GM18508 (cell line): Measurements from ENCODE around the gene MMP21.
A peak's percentile ranks its signal among the peaks of the same experiment; 100 is the strongest.

Experiments used
- ATAC-seq: cut with Tn5 transposase; IDR thresholded peaks from one replicate; pipeline ENCODE4 v1.9.1; 2021; ENCODE audit warnings: moderate number of reproducible peaks; ENCODE audit not compliant: insufficient read depth, unreplicated experiment

The MMP21 gene, protein sequence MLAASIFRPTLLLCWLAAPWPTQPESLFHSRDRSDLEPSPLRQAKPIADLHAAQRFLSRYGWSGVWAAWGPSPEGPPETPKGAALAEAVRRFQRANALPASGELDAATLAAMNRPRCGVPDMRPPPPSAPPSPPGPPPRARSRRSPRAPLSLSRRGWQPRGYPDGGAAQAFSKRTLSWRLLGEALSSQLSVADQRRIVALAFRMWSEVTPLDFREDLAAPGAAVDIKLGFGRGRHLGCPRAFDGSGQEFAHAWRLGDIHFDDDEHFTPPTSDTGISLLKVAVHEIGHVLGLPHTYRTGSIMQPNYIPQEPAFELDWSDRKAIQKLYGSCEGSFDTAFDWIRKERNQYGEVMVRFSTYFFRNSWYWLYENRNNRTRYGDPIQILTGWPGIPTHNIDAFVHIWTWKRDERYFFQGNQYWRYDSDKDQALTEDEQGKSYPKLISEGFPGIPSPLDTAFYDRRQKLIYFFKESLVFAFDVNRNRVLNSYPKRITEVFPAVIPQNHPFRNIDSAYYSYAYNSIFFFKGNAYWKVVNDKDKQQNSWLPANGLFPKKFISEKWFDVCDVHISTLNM

DNA sequence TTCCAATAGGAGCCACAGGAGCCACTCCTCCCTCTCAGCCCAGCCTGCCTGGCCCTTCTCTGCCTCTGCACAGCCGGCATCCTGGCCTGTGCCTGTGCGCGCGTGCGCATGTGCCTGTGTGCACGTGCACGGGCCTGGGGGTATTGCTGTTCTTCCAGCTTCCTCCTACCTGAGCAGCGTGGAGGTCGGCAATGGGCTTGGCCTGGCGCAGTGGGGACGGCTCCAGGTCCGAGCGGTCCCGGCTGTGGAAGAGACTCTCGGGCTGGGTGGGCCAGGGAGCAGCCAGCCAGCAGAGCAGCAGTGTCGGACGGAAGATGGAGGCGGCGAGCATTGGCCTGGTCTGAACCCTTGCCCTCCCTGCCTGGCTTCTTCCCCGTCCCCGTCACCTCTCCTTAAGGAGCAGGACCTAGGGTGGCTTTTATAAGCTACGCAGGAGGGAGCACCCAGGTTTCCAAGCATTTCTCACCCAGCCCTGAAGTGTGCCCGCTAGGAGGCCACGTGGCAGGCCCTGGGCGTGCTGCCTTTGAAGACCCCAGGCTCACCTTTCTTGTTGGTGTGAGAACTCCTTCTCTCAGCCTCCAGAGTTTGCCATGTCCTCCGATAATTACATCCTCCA, at the start of gene MMP21:
TSS of gene MMP21 (minus strand) at position 331 of the 616 bp plus-strand sequence. CDS start at position 331, 0 bp downstream.
- ATAC-seq = no peak

DNA sequence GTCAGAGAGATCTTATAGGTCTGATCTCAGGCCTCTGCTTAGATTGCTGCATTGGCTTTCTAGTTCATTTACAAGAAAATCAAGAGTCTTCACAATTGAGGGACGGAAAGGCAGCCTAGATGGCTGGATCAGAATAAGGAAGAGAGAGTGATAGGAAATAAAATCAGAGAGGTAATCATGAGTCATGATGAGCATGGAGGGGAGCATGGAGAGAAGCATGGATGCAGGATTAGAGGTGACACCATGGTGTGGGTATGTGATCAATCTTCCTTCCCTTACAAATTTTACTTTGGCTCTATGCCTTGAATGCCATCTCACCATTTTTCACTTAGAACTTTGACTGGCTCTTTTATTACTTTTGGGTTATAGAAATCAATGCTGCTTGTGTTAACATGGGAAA, 49.1 kb upstream of the MMP21 start:
- no peak for ATAC-seq

DNA sequence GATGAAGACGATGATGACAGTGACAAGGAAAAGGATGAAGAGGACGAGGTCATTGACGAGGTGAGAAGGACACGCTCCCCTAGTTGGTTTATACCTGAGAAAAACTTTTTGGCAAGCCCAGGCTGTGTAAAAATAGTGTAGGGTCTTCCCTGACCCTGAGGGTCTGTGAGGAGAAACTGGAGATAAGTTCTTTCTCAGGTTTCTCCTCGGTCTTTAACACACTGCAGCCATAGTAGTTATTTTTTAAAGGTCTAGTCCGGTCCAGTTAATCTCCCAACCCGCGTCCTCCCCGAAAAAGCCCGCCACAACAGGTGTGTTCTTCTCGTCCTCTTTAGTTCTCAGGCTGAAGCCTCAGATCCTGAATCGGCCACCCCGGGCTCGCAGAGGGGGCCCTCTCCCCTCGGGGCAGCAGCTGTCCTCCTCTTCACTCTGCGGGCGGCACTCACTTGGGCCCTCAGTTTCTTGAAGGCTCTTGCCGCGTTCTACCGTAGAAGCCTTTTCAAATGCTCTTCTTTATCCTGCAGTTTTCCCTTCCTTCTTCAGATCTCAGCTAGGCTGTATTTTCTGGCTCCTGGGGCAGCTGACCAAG, 48.1 kb upstream of the MMP21 start:
- ATAC-seq = no peak

DNA sequence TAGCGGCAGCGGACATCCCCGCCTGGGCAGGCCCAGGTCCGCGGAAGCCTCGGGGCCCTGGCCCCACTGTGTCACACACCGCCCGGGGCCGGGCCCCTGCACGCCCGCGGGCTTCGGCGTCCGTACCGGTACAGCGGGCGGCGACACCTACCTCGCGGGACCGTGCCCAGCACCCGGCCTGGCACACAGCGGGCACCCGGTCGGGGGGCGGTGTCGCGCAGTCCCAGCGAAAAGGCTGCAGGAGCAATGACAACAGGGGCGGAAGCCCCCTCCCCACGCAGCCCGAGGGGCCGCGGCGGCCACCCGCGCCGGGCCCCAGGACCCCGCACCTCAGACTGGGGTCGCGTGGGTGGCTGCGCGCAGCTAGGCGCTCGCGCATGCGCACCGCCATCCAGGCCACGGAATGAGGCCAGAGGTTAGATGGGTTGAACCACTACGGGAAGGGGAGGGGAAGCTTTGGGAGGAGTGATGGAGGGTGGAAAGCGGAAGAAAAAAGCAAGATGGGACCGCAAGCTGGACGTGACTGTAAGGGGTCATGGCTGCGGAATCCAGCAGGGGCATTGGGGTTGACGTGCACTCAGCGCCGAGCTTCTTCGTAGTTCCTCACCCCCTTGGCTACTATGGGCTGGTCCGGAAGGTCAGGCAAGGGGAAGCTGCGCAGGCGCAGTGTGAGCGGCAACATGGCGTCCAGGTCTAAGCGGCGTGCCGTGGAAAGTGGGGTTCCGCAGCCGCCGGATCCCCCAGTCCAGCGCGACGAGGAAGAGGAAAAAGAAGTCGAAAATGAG, 47.4 kb upstream of the MMP21 start, which contains the start of the genes BCCIP and UROS:
TSS of gene BCCIP (plus strand) at position 669 of the 785 bp plus-strand sequence. CDS start at position 681, 12 bp downstream.
TSS of gene UROS (minus strand) at position 381 of the 785 bp plus-strand sequence. CDS start 6,759 bp downstream, outside the sequence.
- no peak for ATAC-seq

DNA sequence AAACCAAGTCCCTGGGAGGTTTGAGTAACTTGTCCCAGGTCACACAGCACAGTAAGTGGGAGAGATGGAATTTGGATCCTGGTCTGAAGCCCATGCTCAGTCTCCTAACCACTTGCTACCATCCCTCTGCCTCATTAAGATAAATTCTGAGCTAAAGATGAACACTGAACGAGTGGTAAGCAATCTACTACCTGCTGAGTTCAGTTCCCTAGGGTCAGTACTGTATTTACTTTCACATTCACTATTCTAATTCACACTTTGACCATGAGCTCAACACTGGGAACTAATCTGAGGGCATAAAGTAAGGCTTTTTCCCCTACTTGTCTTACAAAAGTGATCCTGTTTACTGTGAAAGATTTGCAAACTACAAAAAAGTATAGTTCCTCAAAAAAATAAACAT, 45.1 kb upstream of the MMP21 start:
- ATAC-seq = peak; percentile 45

DNA sequence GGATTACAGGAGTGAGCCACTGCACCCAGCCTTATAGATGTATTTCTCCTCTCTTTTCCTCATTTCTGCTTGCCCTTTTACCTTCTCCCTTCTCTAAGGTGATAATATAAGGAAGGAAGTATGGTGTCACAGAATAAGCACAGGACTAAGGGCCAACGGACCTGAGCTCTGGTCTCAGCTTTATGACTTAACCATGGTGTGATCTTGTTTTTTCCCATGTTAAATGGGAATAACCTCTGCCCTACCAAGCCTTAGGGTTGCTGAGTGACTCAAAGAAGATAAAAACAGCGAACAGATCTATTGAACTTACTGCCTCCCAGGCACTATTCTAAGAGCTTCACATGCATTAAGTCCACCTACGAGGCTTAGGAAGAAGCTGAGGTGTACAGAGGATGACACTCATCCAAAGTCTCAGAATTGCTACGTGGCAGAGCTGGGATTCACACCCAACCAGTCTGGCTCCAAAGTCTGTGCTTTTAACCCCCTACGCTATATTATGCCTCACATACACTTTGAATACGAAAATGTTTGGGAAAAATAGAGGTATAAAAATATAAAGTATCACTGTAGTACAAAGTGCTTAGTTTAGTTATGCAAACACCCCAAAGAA, 41.8 kb upstream of the MMP21 start:
- ATAC-seq = no peak

DNA sequence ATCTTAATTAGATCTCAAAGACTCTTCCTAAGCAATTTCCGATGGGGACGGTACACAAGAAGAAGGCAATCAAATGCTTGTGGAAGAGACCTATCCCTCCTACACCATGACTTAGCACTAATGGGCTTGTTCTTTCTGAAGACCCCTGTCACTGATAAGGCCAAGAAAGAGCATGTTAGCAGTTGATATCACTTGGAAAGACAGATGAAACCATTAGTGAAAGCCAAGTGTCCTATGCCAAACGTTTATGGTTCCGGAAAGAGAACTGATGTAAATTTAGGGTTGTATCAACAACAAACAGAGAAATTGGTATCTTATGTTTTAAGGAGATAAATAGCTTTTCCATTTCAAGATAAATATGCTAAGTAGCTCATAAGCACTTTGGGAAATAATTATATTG, 40.9 kb upstream of the MMP21 start:
- no peak for ATAC-seq

DNA sequence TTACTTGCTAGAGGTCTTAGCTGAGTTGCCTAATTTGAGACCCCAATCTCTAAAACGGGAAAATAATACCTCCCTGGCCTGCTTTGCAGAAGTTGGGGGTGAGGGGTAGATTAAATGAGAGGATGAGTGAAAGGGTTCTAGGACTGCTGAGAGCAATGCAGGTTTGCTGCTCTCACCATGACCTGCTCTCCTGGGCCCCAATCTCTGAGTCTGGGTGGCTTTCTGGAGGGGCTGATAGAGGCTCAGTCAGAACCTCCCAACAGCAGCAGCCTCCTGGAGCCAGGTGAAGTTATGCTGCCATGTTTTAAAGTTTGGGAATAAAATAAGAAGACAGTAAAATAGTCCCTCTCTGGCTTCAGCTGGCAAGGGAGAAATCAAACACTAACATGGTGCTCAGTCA, 40.1 kb upstream of the MMP21 start:
- no peak for ATAC-seq

DNA sequence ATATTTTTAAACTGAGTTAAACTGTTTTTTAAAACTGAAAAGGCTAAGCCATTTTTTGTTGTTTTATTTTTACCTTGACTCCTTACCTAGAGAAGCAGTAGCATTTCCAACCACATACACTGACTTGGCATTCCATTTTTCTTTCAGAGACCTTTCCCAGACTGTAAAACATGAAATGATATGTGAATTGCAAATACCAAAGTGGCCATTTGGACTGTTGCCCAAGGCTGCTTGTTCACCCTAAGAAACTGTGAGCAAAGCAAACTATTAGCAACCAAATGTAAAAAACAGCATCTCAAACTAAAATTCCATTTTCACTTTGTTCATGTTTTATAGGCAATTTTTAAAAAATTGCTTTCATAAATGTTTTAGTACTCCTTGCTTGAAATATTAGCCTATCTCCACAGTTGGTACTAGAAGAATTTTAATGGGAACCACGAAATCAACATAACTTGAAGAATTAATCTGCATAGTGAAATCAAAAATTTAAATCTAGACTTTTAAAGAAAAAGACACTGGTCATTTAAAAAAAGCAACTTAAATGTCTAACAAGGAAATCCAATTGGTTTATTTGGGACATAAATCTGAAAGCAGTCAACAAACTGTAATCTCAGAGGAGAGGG, 36.6 kb upstream of the MMP21 start:
- no peak for ATAC-seq

DNA sequence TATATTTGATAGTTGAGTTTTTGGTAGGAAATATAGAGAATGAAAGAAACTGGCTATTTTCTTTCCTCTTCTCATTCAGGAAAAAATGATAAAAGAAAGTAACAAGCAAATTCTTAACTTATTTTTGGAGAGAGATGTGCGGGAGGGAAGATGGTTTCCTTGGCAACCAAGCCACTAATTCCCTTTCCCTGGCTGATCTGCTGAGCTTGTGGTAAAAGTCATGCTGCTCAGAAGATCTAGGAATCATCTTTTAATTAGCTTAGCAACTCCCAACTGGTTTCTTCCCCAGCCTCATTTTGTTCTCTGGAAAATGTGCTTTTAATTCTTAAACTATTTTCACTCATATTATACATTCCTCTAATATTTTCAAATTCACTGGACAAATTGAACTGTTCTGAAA, 35.6 kb upstream of the MMP21 start:
- no peak for ATAC-seq

DNA sequence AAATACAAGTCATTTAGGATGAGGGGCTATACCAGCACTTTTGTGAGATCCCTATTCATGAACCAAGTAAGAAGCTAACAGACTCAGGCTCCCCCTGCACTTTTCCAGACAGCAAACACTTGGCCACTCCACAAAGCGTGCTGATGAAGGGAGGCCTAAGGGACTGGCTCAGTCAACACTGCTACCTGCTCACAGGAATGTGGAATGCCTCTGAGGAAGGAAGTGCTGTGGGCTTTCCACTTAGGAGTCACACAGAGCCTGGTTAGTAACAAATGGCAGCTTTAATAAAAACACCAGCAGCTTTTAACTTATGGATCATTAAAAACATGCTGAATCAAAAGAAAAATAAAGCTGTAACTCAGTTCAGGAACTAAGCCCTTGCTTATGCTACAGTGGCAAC, 32.4 kb upstream of the MMP21 start:
- ATAC-seq = no peak

DNA sequence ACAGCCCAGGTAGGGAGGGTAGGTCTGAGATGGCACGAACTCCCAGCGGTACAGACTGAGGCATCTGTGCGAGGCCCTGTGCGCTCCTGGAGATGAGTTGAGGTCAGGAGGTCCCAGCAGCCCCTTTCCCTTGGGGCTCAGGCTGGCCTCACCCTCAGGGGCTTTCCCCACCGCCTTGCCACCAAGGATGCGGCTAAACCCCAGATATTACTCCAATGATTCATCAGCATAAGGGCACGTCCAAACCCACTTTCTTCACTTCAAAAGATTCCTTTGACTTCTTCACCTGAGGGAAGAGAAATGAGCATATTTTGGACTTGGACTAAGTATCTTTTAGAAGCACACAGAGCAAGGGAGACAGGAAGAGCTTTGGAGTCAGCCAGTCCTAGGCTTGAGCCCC, 27.1 kb upstream of the MMP21 start:
- no peak for ATAC-seq

DNA sequence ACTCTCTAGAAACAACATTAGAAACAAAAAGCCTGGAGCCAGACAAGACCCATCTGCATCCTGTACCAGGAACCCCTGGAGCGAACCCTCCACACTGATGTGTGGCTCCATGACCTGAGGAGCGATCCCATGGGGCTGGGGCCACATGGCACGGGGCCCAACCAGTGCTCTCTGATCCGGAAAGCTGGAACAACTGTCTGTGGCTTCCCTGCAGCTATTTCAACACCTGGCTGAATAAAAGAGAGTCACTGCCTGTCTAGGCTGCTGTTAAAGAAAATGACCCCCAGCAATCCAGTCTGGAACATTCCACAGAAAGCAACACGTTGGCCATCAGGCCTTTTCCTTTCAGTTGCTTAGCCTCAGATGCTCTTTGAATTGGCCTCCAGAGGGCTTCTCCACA, 26.5 kb upstream of the MMP21 start:
- ATAC-seq = no peak

DNA sequence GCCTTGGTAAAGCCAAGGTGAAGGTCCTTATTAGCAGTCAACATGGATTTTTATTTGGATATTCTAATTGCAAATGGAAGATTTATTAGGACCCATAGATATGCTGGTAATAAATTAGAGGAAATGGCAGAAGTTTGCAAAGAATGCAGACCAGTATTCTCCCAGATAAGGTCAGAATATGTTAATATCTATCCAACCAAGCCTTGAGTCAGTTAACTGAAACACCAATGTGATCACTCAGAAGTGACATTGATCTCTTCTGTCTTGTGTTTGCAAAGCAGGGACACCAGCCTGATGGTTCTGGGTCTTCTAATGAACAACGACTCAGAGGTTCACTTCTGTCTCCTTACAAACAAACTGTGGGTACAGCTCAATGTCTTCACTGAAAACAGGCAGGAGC, 26.0 kb upstream of the MMP21 start:
- no peak for ATAC-seq

DNA sequence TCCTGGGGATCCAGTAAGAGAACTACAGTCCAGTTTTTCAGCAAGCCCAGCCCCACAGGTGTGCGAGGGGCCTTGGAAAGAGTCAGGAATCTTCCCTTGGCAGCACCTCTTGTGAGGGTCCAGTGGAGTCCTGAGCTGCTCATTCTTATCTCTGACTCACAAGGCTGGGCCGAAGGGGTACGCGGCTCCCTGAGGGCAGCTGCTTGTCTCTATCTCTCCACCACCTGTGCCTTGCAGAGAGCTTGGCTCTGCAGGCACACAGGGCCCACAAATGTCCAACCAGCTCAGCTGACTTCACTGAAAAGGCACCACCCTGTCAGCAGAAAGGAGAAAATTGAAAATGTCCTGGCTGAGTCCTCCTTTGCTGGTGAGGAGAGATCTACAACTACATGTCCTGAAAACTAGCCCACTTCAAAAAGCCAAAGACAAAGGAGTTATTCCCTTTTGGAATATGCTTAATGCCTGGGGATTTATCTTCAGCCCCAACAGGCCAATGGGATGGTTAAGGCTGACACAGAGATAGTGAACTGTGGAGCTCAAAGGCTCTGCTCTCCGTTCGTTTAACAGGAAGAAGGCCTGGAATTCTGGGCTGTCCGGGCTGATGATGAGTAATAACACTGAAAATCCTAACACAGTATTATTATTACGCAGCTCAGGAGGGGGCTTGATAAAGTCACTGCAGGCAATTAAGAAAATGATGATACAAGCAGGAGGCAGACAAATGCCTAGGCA, 24.0 kb upstream of the MMP21 start:
- ATAC-seq = no peak

DNA sequence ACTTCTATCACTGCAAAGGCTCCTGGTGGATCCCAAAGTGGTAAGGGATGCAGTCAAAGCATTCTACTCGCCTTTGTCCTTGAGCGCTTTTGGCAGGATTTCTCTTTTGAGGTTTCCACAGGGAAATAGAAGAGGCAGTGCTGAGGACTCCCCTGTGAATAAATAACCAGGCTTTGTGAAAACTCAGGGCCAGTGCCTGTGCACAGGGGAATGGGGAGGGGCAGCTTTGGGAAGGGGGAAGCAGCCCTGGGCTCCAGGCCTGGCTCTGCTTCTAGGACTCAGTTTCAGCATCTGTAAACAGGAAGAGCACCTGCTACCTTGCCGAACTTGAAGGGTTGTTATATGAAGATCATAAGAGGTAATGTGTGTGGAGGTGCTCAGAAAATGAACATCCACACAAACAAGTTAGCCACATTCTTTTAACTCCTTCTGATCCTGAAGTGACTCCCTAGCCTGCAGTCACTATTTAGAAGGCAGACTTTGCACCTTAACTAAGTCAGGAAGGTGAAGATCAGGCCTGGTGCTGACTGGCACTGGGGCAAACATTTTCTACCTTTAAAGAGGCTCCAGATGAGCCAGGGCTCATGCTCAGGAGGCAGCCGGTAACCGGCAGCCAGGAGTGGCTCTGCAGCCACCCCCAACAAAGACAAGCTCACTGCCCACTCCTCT, 22.5 kb upstream of the MMP21 start:
- ATAC-seq = no peak

DNA sequence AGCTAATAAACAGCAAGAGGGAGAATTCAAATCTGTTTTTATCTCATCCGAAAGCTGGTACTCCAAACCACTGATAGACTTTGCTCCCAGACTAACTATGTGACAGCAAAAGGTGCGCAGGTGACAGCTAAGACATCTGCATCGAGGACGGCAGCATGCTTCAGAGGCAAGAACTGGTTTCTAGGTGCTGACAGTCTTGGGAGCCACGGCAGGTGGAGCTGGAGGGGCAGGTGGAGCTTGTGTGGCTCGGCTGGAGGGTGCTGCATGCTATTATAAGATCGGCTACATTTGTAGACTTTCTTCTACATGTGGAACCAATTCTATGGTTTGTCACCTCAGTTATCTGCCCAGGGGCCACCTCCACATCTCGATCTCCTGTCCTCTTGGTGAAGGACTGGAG, 21.8 kb upstream of the MMP21 start:
- no peak for ATAC-seq

DNA sequence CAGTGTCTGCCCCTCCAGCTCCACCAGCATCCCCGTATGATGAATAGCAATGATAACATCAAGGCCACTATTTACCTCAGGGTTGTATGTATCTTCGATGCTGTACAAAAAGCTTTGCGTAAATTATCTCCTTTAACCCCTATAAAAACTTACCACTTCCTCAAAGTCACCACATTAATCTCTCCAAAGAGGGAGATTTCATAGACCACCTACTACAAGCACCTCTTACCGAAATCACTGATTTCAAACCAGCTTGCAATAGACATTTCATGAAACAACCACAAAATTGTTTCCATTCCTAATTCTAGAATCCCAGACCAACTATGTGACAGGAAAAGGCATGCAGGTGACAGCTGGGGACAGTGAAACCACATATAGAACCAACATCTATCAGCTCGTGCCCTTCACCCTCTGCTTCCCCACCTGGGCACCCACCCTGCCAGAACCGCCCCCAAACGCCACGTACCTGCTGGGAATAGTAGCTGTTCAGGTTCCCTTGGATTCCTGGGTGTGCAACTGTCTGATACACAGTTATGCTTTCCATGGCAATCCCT, 20.1 kb upstream of the MMP21 start:
- ATAC-seq = no peak
